GM11168 (cell line): ENCODE measurements around the gene CCNK.

Experiments used
- in situ Hi-C: fragments of 300-500 bp; cut with MboI; formaldehyde crosslinking; loops from one replicate; pipeline ENCODE4 v1.12.0; 2022; ENCODE audit warnings: low sequenced_read_pairs; ENCODE audit not compliant: unreplicated experiment

The CCNK gene

DNA sequence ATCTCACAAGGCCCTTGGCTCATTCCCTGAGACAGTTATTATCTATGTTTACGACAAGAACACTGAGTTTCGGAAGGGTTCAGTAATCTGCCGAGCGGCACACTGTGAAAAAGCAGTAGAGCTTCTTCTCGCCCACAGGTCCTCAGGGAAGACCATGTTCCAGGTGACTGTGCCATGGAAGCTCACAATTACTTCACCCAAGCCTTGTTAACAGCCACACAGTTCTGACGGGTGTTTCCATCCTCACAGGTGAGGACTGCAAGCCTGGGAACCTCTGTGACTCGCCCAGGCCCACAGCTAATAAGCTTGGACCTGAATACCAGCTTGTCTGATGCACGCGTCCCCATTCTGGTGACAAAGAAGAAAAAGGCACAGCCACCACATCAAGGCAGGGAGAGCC lies 15.9 kb upstream of the CCNK start:
- in situ Hi-C loops = no loop called here

DNA sequence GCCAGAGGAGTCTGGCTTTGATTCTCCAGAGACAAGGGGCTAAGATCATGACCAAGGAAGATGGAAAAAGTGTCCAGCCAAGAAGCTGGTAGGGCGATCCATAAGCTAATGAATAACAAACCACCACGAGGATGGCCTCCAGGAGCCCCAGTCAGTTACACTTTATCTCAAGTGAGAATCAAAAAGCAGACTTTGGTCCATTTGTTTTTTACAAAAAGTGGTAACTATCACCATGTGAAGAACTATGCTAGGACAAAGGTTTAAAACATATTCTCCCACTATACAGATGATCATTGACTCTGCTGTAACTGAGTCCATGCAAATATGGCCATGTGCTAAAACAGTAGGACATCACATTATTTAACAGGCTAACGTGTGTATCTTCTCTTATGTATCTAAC lies 14.5 kb upstream of the CCNK start:
- in situ Hi-C loops = no loop called here

DNA sequence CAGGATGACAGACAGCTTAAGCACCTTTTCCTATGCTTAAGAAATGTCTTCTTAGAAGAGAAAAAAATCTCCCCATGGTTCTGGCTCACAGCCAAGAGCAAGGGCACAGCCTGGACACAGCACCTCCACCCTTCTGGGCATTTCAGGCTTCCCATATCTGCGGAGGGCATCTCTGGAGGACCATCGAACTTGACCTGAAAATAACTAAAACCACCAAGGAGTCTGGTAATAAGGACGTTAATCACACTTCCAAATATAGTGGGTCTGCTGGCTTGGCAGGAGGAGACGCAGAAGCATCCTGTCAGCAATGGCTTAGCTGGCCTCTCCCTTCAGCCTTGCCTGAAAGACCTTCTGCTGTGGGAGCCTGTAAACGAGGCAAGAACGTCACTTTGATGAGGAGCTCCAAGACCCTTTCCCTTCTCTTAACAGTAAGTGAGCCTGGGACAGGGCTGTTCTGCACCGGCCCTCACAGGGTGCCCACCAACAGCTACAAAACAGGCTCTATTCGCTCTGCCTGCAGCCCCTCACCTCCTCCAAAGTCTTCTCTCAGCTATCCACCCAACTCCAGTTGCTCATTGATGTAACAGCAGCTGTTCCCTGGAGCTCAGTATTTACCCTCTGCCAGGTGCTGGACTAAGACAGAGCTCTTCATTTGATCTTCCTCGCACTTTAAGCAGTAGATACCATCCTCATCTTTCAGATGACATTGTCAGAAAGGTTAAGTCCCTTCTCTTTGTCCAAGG lies 13.7 kb upstream of the CCNK start:
- in situ Hi-C loops = no loop called here

DNA sequence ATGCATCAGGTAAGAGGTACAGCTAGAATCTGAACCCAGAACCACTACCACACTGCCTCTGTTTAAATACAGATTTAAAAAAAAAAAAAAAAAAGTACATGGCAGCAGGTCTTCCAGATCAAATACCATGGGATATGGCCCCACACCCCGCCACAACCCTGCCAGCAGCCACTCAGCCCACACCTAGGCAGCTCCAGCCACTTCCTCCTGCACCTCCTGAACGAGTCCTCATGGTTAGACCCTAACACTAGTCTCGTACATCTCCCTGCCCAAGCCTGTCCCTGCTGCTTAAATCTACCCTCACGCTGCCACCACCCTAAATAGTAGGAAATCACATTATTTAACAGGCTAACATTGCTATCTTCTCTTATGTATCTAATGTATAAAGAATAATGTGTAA lies 13.1 kb upstream of the CCNK start:
- in situ Hi-C loops = no loop called here

DNA sequence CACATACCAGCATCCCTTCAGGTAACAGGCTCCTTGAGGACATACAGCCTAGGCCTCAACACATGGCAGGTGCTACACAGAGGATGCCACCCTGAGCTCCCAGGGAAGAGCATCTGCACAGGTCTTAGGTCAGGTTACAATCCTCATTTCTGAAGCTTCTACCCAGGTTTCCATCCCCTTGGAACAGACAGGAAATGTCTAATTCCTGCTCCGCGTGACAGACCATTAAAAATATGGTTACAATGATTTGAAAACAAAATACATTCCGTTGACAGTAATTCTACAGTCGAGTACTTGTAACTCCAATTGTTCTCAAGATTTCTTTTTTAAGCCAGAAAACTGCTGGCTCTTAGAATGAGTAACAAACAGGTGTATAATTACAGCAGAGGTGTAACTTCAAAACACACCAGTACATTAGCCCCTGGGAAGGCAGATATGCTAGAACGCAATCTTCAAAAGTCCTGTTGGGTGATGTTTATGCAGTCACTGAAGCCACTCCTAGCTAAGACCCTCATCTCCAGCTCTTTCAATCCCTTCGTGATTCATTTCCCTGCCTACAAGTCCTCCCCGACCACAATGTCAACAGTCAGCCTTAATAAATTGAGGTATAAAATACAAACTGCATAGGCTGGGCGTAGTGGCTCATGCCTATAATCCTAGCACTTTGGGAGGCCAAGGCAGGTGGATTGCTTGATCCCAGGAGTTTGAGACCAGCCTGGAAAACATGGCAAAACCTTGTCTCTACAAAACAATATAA lies 12.2 kb upstream of the CCNK start:
- in situ Hi-C loops = no loop called here

DNA sequence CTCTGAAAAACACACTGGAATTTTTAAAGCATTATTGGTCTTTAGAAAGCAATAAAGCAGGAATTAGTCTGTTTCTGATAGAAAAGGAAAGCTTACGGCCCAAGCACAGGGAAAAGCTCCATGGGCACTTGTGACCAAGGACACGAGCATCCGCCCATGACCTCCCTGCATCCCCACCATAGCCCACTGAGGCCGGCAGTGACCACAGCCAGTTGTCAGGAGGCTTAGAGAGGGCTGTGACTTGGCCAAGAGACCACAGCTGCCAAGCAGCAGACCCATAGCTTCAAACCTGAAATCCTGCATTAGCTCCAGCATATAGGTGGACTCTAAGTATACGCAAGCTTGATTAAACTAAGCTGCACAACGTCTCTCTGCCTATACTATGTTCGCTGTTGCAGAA lies 9.5 kb upstream of the CCNK start:
- in situ Hi-C loops = no loop called here

DNA sequence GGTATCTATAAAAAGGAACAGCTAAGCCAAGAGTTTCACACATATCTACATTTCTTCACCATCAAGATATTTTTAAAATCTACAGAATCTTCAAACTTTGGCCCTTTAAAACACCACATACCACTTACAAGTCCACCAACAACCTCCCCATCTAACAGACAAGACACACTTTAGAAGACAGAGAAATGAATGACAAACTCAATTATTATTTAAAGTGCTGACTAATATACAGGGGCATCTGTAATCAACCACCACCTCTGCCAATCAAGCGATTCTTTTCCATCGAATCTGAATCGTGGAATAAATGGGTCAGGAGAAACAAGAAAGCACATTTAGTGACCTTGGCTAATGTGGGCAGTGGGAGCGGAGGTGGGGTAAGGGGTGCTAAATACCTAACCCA lies 8.3 kb upstream of the CCNK start:
- in situ Hi-C loops = no loop called here

DNA sequence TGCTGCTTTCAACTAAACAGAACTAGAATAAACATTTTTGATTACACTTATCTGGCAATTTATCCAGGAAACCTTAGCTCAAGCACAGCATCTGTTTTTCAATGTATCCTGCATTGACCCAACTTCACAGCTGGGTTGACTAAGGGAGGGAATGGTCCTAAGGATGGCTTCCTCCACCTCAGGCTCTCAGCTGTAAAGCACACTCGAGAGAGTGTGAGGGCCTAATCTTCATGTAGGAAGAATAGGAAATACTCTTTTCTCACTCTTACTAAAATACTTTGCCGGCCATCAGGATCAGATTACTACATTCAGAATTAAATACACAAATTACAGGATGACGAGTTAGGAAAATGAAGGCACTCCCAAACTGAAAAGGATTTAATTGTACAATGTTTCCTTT lies 7.8 kb upstream of the CCNK start:
- in situ Hi-C loops = no loop called here

DNA sequence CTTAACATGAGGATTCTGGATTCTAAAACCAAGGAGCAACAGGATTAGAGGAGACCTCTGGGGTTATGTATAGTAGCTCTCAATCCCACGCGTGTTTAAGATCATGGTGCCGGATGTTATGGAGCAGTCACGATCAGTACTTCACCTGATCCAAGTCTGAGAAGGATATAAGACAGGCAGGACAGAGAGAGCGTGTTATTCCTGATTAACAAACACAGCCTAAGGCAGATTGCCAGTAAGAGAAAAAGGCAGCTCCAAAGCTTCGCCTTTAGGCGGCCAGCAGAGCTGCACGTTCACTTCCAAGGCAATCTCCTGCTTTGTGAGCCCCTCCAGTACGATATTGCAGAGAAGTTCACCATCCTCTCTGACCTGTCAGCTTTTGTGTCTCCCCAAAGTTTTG lies 6.0 kb upstream of the CCNK start:
- in situ Hi-C loops = no loop called here

DNA sequence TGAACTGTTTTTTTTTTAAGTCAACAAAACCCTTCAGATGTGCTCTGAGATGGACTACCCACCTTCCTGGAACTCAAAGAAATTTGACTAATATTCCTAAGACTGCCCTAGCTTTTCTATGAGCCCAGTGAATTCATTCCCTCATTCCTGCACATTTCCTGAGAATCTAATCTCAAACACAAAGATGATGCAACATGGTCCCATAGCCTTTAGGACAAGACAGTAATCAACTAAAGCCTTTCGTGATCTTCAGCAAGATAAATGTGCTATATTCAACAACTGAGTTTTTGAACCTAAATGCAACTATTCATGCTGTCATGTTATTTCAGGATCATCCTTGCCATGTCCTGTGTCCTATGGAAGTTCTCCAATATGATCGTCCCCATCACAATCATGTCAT lies 5.5 kb upstream of the CCNK start:
- in situ Hi-C loops = no loop called here

DNA sequence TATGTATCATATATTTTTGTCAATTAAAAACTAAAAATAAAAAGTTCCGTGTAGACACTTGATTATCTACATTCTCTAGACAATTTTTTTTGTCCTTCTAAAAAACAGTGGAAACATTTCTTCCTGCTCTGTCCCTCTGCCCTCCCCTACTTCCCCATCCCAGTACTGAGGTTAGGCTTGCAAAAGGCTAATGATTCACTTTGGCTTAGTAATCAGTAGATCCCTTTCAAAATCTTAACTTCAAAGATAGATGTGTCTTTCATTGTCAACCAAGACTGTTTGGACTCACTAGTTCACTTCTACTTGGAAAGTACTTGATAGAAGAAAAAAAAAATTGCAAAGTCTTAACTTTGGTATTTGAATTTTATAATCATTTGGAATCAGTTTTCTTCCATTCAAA lies 4.3 kb upstream of the CCNK start:
- in situ Hi-C loops = no loop called here

DNA sequence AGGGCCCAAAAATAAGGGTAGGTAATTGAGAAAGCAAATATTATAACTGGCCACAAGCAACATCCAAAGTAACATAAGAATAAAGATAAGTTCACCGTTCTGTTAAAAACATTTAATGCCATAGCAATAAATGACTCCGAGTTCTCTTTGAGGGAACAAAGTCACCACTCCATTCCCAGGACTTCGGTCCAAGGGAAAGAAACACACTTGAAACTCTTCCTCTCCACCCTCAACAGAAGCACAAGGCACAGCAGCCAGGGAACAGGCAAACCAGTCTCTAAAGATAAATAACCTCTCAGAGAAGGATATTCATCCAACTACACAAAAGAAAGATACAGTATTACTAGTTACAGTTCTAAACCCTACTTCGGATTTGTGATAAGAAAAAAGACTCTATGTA lies 3.1 kb upstream of the CCNK start:
- in situ Hi-C loops = no loop called here

DNA sequence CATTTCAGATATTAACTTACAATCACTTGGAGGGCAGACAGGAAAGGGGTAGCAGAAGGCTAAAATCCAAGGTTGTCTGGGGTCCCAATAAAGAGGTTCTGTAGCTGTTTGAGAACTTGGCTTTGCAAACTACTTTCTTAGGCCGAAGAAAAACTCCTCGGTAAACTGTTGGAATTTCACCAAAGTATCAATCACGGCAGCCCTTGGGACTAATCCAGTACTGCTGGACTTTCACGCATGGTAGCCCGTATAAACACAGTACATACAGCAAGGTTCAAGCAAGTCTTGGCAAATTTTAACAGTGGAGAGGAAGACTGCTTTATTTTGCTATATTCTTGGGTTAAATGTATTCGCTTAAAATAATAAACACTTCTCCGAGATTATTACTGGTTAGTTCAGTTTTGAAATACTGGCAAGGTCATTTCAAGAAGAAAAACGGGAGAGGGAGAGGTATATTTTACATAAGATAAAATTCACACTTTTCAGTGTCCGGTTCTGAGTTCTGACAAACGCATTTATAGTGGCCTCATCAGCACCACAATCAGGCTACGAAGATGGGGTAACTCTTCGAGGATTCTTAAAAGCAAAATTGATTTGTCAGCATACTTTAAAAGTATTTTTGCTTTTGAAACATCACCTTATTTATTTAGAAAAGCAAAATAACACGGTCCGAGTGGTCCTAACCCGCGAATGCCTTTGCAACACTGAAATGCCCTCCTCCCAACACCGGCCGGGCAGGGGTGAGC lies 1.9 kb upstream of the CCNK start:
- in situ Hi-C loops = no loop called here

DNA sequence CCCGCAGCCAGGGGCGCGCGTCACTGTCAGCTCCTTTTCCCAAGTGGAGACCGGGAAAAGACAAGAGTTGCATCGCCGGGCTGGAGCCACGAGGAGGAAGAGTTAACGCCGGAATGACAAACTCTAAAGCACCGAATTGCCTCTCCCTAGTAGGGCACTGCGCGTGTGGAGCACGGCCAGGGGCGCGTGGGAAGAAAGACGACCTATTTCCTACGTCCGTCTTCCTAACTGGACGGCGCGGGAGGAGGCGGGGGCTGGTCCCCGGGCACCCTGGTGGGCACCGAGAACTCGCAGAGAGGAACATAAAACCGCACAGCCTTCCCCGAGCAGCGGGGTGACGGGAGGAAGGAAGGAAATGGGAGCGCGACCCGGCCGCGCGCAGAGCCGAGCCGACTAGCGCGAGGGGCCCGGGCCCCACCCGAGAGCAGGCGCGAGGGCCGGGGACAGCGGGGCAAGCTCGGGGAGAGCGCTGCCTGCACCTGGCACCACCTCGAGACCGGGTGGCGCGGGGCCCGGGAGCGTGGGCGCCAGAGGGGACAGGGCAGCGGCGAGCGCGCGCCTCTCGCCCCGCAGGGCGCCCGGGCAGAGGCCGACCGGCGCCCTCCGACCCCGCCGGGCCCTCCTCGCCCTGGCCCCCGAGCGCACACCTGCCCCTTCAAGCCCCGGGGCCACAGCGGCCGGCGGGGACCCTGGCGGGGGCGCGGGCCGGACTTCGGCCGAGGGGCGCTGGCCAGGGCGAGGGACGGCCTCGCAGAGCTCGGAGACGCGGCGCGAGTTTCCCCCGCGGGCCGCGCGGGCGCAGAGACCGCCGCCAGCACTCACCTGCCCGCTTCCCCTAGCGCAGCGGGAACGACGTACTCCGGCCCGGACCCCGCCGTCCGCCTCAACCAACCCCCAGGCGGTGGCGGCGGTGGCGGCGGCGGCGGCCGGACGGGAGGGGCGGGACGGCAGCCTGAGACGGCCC lies 1.0 kb upstream of the CCNK start, which contains the start of gene SETD3:
Gene SETD3, minus strand, starts transcription at position 954 of the 964 bp plus-strand sequence. CDS start 15,054 bp downstream, outside the sequence.
- in situ Hi-C loops = no loop called here

DNA sequence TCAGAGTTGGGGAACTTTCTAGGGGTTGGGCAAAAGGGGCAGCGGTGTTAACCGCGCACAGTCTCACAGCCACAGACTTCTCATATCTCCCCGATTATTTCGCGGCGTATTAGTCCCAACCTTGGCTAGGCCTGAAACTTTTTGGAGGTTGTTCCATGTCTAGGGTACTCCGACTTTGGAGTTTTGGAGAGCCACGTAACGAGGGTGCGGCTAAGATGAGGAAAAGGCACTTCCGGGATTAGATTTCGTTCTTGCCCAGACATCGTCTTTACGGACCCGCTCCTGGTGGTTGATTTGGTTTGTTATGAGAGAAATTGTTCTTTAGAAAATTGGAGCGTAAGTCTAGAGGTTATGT lies 513 bp downstream of the CCNK start:
- in situ Hi-C loops = no loop called here

DNA sequence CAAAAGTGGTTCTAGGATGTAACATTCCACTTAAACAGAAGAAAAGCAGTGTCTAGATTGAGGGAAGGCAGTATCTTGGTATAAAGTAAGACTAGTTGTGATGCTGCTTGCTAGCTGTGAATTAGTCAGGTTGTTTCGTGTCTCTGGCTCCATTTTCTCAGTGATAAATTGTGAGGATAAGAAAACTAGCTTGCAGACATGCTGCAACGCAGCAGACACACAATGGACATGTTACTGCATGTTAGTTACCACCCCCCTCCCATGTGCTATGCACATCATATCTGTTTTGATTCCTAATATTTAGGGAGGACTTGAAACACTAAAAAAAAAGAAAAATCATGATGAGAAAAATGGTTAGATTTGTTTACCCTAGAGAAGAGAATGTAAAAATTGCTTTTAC lies 2.9 kb downstream of the CCNK start:
- in situ Hi-C loops = no loop called here

DNA sequence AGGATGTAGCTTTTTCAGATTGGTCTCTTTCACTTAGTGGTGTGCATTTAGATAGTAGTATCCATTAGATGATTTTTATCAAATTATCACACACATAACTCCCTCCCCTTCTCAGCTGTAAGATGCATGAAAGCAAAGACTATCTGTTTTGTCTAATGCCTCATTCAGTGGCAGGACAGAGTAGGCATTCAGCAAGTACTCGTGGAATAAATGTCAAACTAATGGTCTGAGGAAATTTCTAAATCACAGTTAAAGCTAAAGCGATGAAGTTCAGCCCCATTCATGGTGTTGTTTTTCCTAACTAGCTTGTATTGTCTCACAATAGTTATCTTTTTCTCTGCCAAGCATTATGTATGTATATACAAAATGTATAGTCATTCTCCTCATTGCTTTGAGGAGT lies 16.1 kb downstream of the CCNK start:
- in situ Hi-C loops = no loop called here

DNA sequence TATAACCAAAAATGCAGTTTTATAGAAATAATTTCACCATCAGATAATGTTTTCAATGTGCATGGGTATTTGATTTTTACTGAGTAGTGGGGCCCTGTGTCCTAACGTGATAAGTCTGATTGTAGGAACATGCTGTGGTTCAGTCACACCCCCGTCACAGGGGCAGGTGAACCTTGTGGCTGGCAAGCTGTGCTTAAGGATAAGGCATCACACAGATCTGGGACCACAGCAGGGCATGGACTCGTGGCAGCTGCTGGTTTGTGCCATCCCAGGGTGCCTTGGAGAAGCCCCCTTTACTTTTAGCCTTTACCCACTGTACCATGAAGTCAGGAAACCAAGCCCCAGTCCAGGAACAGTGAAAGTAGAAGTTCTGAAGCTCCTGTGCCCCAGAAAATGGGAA lies 16.7 kb downstream of the CCNK start:
- in situ Hi-C loops = no loop called here

DNA sequence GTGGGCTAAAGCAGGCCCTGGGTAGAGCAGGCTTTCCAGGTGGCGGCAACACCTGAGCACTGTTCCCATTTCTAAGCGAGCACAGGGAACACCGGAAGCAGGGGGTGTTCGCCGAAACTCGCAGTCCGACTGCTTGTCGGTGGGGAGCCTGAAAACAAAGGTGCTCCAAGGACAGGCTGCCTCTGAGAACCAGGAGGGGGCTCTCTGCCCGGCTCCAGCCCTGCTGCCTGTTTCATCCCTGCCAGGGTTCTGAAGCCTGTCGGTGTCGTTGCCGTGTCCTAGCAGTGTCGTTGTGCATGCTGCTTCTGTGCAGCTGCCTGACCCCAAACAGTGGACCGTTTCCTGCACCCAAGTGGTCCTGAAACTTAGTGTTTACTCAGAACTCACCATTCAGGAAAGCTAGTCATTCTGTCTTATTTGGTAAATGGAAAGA lies 21.8 kb downstream of the CCNK start:
- in situ Hi-C loops = loop anchor here (25.0 kb wide), 1 partner anchor 384 kb away; no protein-coding TSS in a partner anchor

DNA sequence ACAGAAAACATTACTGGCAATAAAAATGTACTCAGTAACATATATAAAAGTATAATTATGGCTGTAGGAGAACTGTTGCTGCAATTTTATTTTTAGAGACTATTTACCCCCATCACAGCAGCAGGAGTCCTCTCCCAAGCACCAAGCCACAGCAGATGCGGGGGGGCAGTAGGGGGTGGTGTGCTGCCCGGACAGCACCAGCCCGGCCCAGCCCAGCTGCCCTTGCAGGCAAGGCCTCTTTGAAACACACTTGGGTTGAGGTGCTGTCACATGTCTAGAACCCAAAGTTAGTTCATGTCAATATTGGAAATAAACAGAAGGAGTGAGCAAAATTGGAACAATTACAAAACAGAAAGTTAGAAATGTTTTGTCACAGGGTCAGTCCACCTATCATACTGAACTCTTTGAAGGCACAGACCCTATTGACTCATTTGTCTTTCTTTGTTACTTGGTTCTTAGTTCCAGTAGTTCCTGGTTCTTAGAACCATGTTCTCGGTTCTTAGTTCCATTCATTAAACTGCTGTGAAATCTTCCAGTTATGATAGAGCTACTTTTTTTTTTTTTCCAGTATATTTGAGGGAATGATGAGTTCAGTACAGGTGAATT lies 22.7 kb downstream of the CCNK start:
- in situ Hi-C loops = loop anchor here (25.0 kb wide), 1 partner anchor 383 kb away; no protein-coding TSS in a partner anchor
